CD14-positive monocyte (primary cell): ENCODE measurements around the gene PTOV1. TPM values are rescaled to one million over a fixed set of nuclear protein-coding genes. Genes with fewer than 3 reads are reported as not detected.

Experiments
- DNase-seq, 3 donors: peaks; one replicate each; pipeline ENCODE4 v3.0.0-alpha.2; 2011 to 2022
- H2AFZ ChIP-seq: 2 replicates; pipeline ENCODE4 v1.6.0; 2012; ENCODE audit warnings: mild to moderate bottlenecking, low read depth, low read length, inconsistent platforms; ENCODE audit not compliant: insufficient read depth, poor library complexity, severe bottlenecking
- H3K27ac ChIP-seq, 2 donors: 1 replicate in 1 of 2; 2 replicates in 1 of 2; pipeline ENCODE4 v1.5.1; 2012 to 2013; ENCODE audit warnings: low read length in 2 of 2, control low read depth in 1 of 2, inconsistent platforms in 1 of 2, low read depth in 1 of 2, mild to moderate bottlenecking in 1 of 2
- H3K27me3 ChIP-seq, 2 donors: one replicate each; pipeline versions ENCODE4 v1.6.0 to v1.6.1; 2011 to 2013; ENCODE audit warnings: low read length in 2 of 2; ENCODE audit not compliant: control insufficient read depth in 2 of 2, insufficient read depth in 2 of 2
- H3K36me3 ChIP-seq, 2 donors: replicated peaks in 1 of 2; 1 replicate in 1 of 2; 2 replicates in 1 of 2; pipeline versions ENCODE4 v1.5.1 to v1.6.1; 2012 to 2013; ENCODE audit warnings: low read length in 2 of 2, control low read depth in 1 of 2, inconsistent platforms in 1 of 2, mild to moderate bottlenecking in 1 of 2; ENCODE audit not compliant: insufficient read depth in 2 of 2, control insufficient read depth in 1 of 2
- H3K4me1 ChIP-seq, 2 donors: 1 replicate in 1 of 2; 2 replicates in 1 of 2; pipeline versions ENCODE4 v1.5.1 to v1.6.1; 2012 to 2013; ENCODE audit warnings: low read length in 2 of 2, control low read depth in 1 of 2, inconsistent platforms in 1 of 2, mild to moderate bottlenecking in 1 of 2, moderate library complexity in 1 of 2; ENCODE audit not compliant: insufficient read depth in 2 of 2, control insufficient read depth in 1 of 2
- H3K4me2 ChIP-seq: replicated peaks from 2 replicates; pipeline ENCODE3; 2012; ENCODE audit warnings: low read length, moderate library complexity, mild to moderate bottlenecking; ENCODE audit not compliant: poor library complexity, severe bottlenecking; ENCODE audit errors: extremely low read depth
- H3K4me3 ChIP-seq, 3 experiments: fragments of 200-600 bp in 1 of 3; sonication (generic) in 1 of 3; replicated peaks in 1 of 3; 1 replicate in 2 of 3; 2 replicates in 1 of 3; pipeline ENCODE4 v1.5.1; 2011 to 2013; ENCODE audit warnings: low read length in 3 of 3, mild to moderate bottlenecking in 3 of 3, control low read depth in 2 of 3, low read depth in 2 of 3, inconsistent platforms in 1 of 3, moderate library complexity in 1 of 3
- H3K79me2 ChIP-seq: 2 replicates; pipeline ENCODE4 v1.6.0; 2012; ENCODE audit warnings: mild to moderate bottlenecking, control low read depth, inconsistent platforms, low read length, moderate library complexity; ENCODE audit not compliant: insufficient read depth
- H3K9ac ChIP-seq: 2 replicates; pipeline ENCODE4 v1.6.0; 2017; ENCODE audit warnings: low read length, mild to moderate bottlenecking; ENCODE audit not compliant: insufficient read depth, poor library complexity, severe bottlenecking
- H3K9me3 ChIP-seq, 2 donors: replicated peaks in 1 of 2; 1 replicate in 1 of 2; 2 replicates in 1 of 2; pipeline versions ENCODE4 v1.5.1 to v1.6.1; 2012 to 2013; ENCODE audit warnings: low read length in 2 of 2, control low read depth in 1 of 2; ENCODE audit not compliant: control insufficient read depth in 1 of 2, insufficient read depth in 1 of 2
- H4K20me1 ChIP-seq: 2 replicates; pipeline ENCODE4 v1.6.0; 2012; ENCODE audit warnings: mild to moderate bottlenecking, low read length, control low read depth, moderate library complexity; ENCODE audit not compliant: insufficient read depth
- H3K27ac Mint-ChIP-seq, 7 donors: one replicate each; pipeline ENCODE4 v1.8.0; 2020; ENCODE audit warnings: mild to moderate bottlenecking in 7 of 7, mixed read lengths in 7 of 7, moderate library complexity in 6 of 7, inconsistent platforms in 2 of 7
- H3K27me3 Mint-ChIP-seq, 3 donors: one replicate each; pipeline ENCODE4 v1.8.0; 2021 to 2022; ENCODE audit warnings: low read depth in 3 of 3, mild to moderate bottlenecking in 3 of 3, mixed read lengths in 3 of 3, moderate library complexity in 3 of 3, inconsistent platforms in 1 of 3
- H3K36me3 Mint-ChIP-seq, 2 donors: one replicate each; pipeline ENCODE4 v1.8.0; 2020; ENCODE audit warnings: mixed read lengths in 2 of 2, inconsistent platforms in 1 of 2, mild to moderate bottlenecking in 1 of 2
- H3K4me1 Mint-ChIP-seq: one replicate; pipeline ENCODE4 v1.8.0; 2020; ENCODE audit warnings: mild to moderate bottlenecking, mixed read lengths
- H3K4me3 Mint-ChIP-seq, 2 donors: one replicate each; pipeline ENCODE4 v1.8.0; 2020; ENCODE audit warnings: mild to moderate bottlenecking in 2 of 2, mixed read lengths in 2 of 2, moderate library complexity in 1 of 2
- H3K9me3 Mint-ChIP-seq, 7 donors: one replicate each; pipeline ENCODE4 v1.8.0; 2020 to 2022; ENCODE audit warnings: mixed read lengths in 7 of 7, mild to moderate bottlenecking in 6 of 7, moderate library complexity in 6 of 7, inconsistent platforms in 2 of 7
- CTCF ChIP-seq: fragments of 200-600 bp; IDR thresholded peaks from one replicate; pipeline ENCODE4 v1.8.0; 2022; ENCODE audit warnings: antibody characterized with exemption, mild to moderate bottlenecking
- WGBS: methylation state at CpG from one replicate; pipeline ENCODE4 v1.1.5; 2013; ENCODE audit warnings: missing lambda C conversion rate; ENCODE audit not compliant: insufficient coverage; 5-methylcytosine and 5-hydroxymethylcytosine counted together
- intact Hi-C, 2 donors: fragments of 100-400 bp; cut with micrococcal nuclease; formaldehyde crosslinking; loops; one replicate each; pipeline versions ENCODE4 v1.15.0 to v1.15.1; 2023
- polyA plus RNA-seq, 3 donors: library from polyadenylated mRNA; depleted of rRNA in 1 of 3; unstranded in 2 of 3; stranded (reverse) in 1 of 3; fragments of 300-500 nt in 2 of 3; fragments of >200 nt in 1 of 3; fragmentation: Illumina TruSeq in 2 of 3; gene quantifications; 1 replicate in 2 of 3; 2 replicates in 1 of 3; pipeline ENCODE4 v1.2.3, GENCODE V29; 2012 to 2021

PTOV1 gene
- polyA plus RNA-seq, 3 donors: 18.3 to 67.9 (median 31.2) TPM

GRCh38 chr19:49854378-49855263 lies 3.7 kb downstream of the PTOV1 start:
- WGBS: 94% methylated on average over 34 of the region's 39 CpGs
- H3K27ac ChIP-seq: no peak overlapping the region
- no peak overlapping the region for H2AFZ ChIP-seq
- Mint-ChIP-seq H3K9me3 (peaks cover 0 to 5% (median 2%) of the 10 kb centered on the region in 7 donors), H3K27me3 (peaks cover 13 to 16% (median 15%) of the 10 kb centered on the region in 3 donors), H3K4me1 (peaks cover 26% of the 10 kb centered on the region), H3K36me3 (peaks cover 18 to 38% of the 10 kb centered on the region in 2 donors), H3K4me3 (no peak overlapping the region), H3K27ac (no peak overlapping the region)
- peaks cover 15 to 31% of the 10 kb centered on the region in 2 donors for H3K36me3 ChIP-seq
- H3K9me3 ChIP-seq: peaks cover 0 to 4% of the 10 kb centered on the region in 2 donors
- no peak overlapping the region for H3K9ac ChIP-seq
- peaks cover 74% of the 10 kb centered on the region for H4K20me1 ChIP-seq
- intact Hi-C loops: loop anchor here in 1 of 2 donors (5.0 kb wide), 1 partner anchor 37 kb away; the partner anchor contains the start of gene MED25
- peaks cover 7 to 12% of the 10 kb centered on the region in 2 donors for H3K27me3 ChIP-seq
- no peak for DNase-seq
- no peak overlapping the region for H3K4me2 ChIP-seq
- peaks cover 15 to 22% of the 10 kb centered on the region in 2 donors for H3K4me1 ChIP-seq
- no peak overlapping the region for H3K4me3 ChIP-seq
- peaks cover 20% of the 10 kb centered on the region for H3K79me2 ChIP-seq
- no peak for TF ChIP-seq CTCF

- Histone ChIP-seq H3K9me3 (peaks cover 0 to 4% of the 10 kb centered on the region in 2 donors), H3K4me1 (peaks cover 10 to 15% of the 10 kb centered on the region in 2 donors), H4K20me1 (peaks cover 80% of the 10 kb centered on the region), H2AFZ (no peak overlapping the region), H3K9ac (no peak overlapping the region), H3K36me3 (peaks cover 22 to 38% of the 10 kb centered on the region in 2 donors), H3K27ac (no peak overlapping the region), H3K4me3 (no peak overlapping the region), H3K79me2 (peaks cover 20% of the 10 kb centered on the region), H3K4me2 (no peak overlapping the region), H3K27me3 (peaks cover 7 to 12% of the 10 kb centered on the region in 2 donors)
- no peak for DNase-seq
- Mint-ChIP-seq H3K4me3 (no peak overlapping the region), H3K27me3 (peaks cover 13 to 16% (median 15%) of the 10 kb centered on the region in 3 donors), H3K36me3 (peaks cover 22 to 44% of the 10 kb centered on the region in 2 donors), H3K4me1 (peaks cover 19% of the 10 kb centered on the region), H3K27ac (peak overlapping the region in 1 of 7 donors; percentile 30), H3K9me3 (peaks cover 0 to 5% (median 0%) of the 10 kb centered on the region in 7 donors)
- no peak for TF ChIP-seq CTCF
- intact Hi-C loops: no loop called here
- WGBS: 92% methylated on average over 12 of the region's 12 CpGs
Observed at GRCh38 chr19:49855277-49855675, 4.3 kb downstream of the PTOV1 start.
